Ecto neural progenitor cell (in vitro differentiated cells): ENCODE data around the gene EPC2.
"Not testable (repeated sequence)": the region's sequence is repeated elsewhere in the genome, so short reads cannot be mapped to it uniquely, and the experiment has no call there.

Source experiments
- DNase-seq: peaks from one replicate; pipeline ENCODE4 v3.0.0-alpha.2; 2018; ENCODE audit warnings: low spot score

EPC2 gene

DNA sequence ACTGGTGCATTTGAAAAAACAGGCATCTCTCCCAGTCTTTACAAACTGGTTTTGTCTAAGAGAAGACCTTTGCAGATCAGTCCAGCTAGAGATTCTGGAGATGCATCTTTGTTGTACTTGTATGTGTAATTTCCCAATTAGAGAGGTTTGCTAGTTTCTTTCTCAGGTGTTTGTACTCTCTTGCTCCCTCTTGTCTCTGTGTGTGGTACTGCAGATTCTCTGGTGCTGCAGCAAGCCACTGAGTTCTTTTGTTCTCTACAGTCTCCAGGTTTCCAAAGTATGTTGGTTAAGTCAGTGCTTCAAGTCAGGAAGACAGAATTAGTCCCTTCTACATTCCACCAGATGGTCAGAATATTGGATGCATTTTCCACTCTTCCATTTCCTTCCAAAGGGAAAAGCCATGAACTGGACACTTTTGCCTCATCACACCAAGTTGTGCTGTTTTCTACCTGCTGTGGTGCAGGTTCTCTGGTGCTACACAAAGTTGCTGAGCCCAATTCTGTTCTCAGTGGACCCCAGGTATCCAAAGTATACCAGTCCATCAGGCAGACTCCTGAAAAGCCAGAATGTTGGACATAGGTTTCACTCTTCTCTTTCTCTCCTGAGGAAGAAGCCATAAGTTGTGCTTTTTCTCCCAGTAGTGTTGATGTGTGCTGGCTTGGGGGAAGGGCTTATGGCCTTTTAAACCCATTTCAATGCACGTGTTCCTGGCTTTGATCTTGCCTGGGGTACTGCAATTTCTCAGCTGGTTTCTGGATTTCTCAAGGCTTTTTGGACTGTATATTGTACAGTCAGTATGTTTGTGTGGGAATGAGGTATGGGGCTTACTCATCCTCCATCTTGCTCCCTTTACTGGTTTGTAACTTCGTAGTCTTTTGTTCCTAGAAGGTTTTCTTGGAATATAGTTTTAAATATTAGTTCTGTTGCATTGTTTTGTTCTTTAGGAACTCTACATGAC lies 29.8 kb downstream of the EPC2 start:
- no peak for DNase-seq

DNA sequence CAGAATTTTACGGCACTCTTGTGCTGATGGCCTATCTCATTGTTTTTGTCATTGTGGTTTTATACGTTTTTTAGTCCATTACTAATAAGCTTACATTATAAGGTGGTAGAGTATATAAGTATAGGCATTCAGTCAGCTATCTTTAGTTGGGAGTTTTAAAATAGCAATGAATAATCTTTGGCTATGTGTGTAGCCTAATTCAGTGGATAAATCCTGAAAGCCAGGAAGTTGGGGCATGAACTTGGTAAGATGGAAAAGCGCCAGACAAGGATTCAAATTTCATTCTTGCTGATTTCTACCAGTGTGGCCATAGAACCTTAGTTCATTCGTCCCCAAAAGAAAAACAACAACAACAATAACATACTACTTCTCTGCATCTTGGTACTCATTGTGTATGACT lies 31.2 kb downstream of the EPC2 start:
- no peak for DNase-seq

DNA sequence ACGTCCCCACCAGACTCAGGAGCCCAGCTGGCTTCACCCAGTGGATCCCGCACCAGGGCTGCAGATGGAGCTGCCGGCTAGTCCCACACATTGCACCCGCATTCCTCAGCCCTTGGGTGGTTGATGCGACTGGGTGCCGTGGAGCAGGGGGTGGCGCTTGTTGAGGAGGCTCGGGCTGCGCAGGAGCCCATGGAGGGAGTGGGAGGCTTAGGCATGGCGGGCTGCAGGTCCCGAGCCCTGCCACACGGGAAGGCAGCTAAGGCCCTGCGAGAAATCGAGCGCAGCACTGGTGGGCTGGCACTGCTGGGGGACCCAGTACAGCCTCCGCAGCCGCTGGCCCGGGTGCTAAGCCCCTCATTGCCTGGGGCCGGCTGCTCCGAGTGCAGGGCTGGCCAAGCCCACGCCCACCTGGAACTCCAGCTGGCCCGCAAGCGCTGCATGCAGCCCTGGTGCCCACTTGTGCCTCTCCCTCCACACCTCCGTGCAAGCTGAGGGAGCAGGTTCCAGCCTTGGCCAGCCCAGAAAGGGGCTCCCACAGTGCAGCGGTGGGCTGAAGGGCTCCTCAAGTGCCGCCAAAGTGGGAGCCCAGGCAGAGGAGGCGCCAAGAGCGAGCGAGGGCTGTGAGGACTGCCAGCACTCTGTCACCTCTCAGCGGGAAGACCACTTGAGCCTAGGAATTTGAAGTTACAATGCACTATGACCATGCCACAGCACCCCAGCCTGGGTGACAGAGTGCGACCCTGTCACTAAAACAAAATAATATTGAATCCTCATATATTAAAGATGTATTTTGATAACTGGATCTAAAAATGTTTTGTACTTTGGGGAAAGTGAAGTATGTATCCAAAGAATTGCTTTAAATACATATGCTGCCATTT lies 34.0 kb downstream of the EPC2 start:
- DNase-seq, result not testable (repeated sequence)

DNA sequence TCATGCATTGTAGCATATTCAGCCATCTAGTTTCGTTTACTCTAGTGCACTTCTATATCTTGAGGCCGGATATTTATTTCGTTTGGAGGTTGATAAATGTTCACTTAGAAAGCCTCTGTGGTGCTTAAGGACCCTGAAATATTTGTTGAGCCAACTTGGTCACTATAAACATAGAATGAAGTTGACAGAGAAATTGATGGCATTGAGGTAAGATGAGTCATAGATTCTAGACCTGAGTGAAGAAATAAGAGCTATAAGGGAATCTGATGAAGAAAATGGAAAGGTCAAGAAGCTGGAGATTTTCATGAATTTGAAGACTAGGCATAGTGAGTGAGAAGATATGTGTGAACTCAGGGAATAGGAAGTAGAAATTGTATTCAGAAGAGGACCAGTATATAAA lies 35.9 kb downstream of the EPC2 start:
- DNase-seq, result no peak

DNA sequence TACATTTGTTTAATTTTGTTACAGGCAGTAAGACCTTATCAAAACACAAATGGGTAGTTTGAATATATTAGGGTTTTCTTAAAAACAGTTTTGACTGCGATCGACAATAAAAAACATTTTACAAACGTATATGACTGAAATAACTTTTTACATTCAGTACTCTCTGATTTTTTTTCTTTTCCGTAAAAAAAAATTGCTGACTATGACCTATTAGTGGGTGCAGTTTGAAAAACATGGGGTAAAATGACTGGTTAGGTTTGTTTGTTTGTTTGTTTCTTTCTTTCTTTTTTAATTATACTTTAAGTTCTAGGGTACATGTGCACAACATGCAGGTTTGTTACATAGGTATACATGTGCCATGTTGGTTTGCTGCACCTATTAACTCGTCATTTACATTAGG lies 36.9 kb downstream of the EPC2 start:
- no peak for DNase-seq

DNA sequence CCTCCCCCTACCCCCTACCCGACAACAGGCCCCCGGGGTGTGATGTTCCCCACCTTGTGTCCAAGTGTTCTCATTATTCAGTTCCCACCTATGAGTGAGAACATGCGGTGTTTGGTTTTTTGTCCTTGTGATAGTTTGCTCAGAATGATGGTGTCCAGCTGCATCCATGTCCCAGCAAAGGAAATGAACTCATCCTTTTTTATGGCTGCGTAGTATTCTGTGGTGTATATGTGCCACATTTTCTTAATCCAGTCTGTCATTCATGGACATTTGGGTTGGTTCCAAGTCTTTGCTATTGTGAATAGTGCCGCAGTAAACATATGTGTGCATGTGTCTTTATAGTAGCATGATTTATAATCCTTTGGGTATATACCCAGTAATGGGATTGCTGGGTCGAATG lies 37.3 kb downstream of the EPC2 start:
- DNase-seq, result not testable (repeated sequence)

DNA sequence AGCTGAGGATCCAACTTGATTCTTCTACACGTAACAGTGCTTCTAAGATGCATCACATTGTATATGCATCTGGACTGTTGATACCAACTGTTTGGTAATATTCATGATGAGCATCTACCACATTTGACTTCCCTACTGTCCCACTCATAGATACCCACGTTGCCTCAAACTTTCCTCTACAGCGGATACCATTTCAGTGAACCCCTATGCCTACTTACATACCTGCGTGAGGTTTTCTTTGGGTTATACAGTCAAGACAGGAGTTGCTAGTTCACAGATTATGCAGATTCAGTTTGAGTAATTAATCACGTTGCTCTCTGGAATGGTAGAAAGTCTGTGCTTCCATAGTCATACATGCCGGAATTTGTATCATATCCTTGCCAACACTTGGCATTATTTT lies 40.0 kb downstream of the EPC2 start:
- DNase-seq, result no peak

DNA sequence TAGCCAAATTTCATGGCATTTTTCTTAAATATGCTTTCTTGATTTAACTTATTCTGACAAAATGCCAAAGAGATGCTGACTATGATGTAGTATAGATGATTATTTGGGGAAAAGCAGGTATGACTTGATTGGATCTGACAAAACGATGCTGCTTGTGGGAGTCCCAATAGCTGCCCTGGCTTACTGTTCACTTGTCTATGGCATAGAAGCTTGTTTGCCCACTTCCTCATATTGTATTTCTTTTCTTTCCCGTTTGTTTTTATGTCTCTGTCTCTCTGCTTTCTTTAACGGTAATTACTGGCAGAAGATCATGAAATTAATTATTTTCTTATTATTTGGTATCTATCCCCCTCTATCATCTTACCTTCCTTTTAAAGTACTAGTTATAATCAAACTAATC lies 43.0 kb downstream of the EPC2 start:
- no peak for DNase-seq

DNA sequence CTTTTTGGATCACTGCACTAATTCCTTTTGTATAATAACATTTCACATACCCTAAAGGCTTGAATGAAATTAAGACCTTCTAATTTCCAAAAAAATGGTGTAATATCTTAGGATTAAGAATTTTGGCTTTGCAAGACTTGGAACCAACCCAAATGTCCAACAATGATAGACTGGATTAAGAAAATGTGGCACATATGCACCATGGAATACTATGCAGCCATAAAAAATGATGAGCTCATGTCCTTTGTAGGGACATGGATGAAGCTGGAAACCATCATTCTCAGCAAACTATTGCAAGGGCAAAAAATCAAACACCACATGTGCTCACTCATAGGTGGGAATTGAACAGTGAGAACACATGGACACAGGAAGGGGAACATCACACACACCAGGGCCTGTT lies 43.5 kb downstream of the EPC2 start:
- not testable (repeated sequence) for DNase-seq

DNA sequence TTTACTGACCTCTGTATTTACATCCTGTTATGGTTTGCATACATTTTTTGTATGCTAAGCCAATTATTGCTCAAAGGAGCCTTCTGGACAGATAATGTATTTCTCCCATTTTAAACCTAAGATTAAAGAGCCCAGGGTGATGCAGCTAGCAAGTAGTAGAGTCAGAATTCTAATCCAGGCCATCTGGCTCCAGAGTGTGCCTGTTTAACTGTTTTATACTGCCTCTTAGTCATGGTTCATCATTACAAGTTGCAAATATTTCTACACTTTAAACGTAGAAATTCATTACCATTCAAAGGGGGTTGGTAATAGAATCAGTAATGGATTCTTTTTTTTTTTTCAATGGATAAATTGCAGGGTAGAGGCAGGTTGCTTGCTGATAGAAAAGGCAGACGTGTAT lies 52.4 kb downstream of the EPC2 start:
- DNase-seq, result no peak

DNA sequence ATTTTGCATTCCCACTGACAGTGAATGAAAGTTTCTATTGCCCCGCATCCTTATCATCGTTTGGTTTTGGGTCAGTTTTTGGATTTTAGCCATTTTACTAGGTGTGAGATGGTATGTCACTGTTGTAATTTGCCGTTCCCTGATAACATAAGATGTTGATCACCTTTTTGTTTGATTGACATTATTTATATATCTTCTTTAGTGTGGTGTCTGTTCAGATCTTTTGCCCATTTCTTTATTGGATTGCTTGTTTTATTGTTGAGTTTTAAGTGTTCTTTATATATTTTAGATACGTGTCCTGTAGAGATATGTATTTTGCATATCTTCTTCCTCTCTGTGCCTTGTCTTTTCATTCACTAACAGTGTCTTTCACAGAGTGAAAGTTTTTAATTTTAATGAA lies 55.3 kb downstream of the EPC2 start:
- DNase-seq, result no peak

DNA sequence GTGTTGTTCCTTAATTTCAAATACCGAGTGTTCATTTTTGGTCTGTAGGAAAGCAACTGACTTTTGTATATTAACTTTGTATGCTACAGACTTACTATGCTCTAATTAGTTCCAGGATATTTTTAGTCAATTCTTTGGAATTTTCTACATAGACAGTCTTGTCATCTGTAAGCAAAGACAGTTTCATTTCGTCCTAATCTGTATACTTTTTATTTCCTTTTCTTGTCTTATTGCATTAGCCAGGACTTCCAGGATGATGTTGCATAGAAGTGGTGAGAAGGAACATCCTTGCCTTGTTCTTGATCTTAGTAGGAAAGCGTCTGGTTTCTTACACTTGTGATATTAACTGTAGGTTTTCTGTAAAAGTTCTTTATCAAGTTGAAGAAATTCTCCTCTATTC lies 56.5 kb downstream of the EPC2 start:
- no peak for DNase-seq

DNA sequence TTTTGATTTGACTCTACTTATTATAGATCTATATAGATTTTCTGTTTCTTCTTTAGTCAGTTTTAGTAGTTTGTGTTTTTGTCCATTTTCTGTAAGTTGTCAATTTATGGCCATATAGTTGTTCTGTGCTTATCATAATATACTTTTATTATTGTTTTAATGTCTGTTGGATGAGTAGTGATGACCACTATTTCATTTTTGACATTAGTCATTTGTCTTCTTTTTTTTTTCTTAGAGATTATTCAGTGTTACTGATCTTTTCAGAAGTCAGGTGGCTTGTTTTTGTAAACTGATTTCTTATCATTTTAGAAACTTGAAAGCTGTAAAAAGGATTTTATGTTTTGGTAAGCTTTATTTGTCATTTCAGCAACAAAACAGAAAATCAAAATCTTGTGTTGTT lies 57.3 kb downstream of the EPC2 start:
- DNase-seq, result no peak

DNA sequence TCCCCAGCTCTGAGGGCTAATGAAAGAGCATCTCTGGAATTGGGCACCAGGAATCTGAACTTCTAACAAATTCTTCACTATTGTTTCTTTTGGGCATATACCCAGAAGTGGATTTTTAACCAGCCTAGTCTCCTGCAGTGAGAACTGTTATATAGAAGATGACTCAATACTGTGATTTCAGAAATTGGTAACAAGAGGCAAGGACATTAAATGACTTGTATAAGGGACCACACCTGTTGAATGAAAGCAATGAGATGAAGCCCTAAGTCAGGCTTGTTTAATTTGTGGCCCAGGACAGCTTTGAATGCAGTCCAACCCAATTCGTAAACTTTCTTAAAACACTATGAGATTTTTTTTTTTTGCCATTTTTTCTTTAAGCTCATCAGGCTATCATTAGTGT lies 57.9 kb downstream of the EPC2 start:
- DNase-seq, result no peak

DNA sequence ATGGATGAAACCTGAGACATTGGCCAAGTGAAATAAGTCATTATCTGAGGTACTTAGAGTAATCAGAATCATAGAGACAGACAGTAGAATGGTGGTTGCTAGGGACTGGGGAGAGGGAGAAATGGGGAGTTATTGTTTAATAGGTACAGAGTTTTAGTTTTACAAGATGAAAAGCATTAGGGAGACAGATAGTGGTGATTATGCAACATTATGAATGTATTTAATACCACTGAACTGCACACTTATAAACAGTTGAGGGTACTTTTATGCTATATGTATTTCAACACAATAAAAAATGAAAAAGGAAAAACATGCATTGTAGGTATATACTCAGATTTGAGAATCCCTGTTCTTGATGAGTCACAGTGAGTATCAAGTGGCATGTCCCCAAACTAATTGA lies 59.7 kb downstream of the EPC2 start:
- DNase-seq, result no peak

DNA sequence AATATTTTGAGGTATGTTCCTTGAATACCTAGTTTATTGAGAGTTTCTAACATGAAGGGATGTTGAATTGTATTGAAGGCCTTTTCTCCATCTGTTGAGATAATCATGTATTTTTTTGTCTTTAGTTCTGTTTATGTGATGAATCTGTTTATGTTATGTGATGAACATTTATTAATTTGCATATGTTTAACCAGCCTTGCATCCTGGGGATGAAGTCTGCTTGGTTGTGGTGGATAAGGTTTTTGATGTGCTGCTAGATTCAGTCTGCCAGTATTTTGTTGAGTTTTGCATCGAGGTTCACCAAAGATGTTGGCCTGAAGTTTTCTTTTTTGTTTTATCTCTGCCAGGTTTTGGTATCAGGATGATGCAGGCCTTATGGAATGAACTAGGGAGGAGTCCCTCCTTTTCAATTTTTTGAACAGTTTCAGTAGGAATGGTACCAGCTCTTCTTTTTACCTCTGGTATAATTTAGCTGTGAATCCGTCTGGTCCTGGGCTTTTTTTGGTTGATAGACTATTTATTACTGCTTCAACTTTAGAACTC lies 71.9 kb downstream of the EPC2 start:
- no peak for DNase-seq

DNA sequence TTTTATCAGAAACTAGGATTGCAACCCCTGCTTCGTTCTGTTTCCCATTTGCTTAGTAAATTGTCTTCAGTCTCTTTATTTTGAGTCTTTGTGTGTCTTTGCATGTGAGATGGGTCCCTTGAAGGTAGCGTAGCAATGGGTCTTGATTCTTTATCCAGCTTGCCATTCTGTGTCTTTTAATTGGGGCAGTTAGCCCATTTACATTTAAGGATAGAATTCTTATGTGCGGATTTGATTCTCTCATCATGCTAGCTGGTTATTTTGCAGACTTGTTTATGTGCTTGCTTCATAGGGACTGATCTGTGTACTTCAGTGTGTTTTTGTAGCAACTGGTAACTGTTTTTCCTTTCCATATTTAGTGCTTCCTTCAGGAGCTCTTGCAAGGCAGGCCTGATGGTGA lies 73.5 kb downstream of the EPC2 start:
- DNase-seq, result no peak

DNA sequence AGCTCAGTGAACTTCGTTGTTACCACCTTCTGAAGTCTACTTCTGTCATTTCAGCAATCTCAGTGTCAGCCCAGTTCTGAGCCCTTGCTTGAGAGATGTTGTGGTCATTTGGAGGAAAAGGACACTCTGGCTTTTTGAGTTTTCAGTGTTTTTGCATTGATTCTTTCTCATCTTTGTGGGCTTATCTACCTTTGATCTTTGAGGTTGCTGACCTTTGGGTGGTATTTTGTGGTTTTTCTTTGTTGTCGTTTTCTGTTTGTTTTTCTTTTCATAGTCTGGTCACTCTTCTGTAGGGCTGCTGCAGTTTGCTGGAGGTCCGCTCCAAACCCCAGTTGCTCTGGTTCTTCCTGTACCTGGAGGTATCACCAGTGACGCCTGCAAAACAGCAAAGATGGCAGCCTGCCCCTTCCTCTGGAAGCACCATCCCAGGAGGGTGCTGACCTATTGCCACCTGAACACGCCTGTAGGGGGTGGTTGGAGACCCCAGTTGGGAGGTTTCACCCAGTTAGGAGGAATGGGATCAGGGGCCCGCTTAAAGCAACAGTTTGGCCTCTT lies 74.7 kb downstream of the EPC2 start:
- DNase-seq, result no peak

DNA sequence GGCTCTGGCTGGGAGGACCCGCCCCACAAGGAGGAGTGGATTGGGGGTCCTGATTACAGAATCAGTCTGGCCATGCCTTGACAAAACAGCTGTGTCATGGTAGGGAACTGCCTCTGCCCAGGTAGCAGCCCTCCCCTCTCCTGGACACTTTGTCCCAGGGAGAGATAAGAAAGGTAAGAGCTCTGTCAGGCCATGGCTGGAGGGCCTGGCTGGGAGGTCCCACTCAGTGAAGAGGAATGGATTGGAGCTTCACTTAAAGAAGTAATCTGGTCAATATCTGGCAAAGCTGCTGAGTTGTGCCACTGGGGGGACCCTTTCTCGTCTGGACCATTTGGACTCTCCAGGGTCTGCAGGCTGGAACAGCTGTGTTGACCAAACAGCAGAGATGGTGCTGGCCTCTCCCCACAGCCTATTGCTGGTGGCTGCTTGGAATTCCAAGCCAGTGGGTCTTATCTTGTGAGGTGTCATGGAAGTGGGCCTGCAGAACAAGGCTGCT lies 75.4 kb downstream of the EPC2 start:
- no peak for DNase-seq

DNA sequence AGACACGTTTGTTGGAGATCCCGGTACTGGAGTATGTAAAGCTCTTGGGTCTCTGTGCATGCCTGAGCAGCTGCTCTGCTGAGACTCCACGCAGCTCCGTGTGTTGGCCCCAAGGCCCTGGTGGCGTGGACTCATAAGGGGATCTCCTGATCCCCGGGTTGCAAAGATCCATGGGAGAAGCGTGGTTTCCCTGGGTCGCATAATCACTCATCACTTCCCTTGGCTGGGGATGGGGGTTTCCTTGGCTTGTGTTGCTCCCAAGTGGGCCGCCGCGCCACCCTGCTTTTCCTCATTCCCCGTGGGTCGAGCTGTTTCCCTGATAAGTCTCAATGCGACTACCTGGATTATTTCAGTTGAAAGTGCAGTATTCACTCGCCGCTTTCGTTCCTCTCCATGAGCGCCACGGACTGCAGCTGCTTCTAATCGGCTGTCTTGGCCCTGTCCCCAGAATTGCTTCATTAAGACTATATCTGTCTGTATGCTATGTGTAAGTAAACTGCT lies 76.0 kb downstream of the EPC2 start:
- DNase-seq, result no peak

DNA sequence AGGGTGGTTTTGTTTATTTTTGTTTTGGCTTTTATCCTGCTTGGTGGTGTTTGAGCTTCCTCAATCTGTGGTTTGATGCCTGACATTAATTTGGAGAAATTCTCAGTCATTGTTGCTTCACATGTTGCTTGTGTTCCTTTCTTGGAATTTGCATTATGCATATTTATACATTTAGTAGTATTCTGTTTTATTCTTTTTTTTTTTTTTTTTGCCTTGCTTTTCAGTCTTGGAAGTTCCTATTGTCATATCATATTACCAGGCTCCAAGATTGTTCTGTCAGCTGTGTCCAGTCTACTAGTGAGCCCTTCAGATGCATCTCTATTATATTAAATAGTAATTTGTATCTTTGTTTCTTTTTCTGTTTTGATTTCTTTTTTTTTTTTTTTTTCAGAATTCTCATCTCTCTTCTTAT lies 77.0 kb downstream of the EPC2 start:
- DNase-seq, result no peak
